Measurements from ENCODE around the gene RPE.

RPE gene

GRCh38 chr2:209960045-209960444 lies 42.4 kb upstream of the RPE start:
- H3K4me1 ChIP-seq (ENCODE audit: insufficient read depth, low read length) = no peaks in the 10 kb centered on the region
- no peak overlapping the region for H3K9ac ChIP-seq (ENCODE audit: low read depth, low read length)
- ATAC-seq (ENCODE audit: insufficient read depth, low read depth) = no peak
- TF ChIP-seq CTCF (IDR thresholded peaks at IDR 0.05; ENCODE audit: borderline replicate concordance, extremely low read depth, low read length, poor library complexity, severe bottlenecking) = no peak
- no peak for TF ChIP-seq EZH2 (IDR thresholded peaks at IDR 0.05; ENCODE audit: borderline replicate concordance, low read depth, low read length, severe bottlenecking)
- H2AFZ ChIP-seq (ENCODE audit: low read depth, low read length) = no peak overlapping the region
- peaks cover 12% of the 10 kb centered on the region for H3K27me3 ChIP-seq (ENCODE audit: insufficient read depth, low read length, poor library complexity)
- DNase-seq = no peak
- no peaks in the 10 kb centered on the region for H3K36me3 ChIP-seq (ENCODE audit: insufficient read depth, low read length)
- H3K27ac ChIP-seq (ENCODE audit: low read length) = no peak overlapping the region
- no peak overlapping the region for H3K4me3 ChIP-seq (ENCODE audit: low read depth in 1 of 2, low read length in 2 of 2)
- no peaks in the 10 kb centered on the region for H4K20me1 ChIP-seq (ENCODE audit: insufficient read depth, low read length)
- no peaks in the 10 kb centered on the region for H3K79me2 ChIP-seq (ENCODE audit: insufficient read depth, low read length)
- no peak overlapping the region for H3K4me2 ChIP-seq (ENCODE audit: insufficient read depth, low read length)
- no peaks in the 10 kb centered on the region for H3K9me3 ChIP-seq (ENCODE audit: insufficient read depth, low read length, severe bottlenecking)

- no peak for TF ChIP-seq EZH2 (IDR thresholded peaks at IDR 0.05; ENCODE audit: borderline replicate concordance, low read depth, low read length, severe bottlenecking)
- peak; percentile 63 for TF ChIP-seq CTCF (IDR thresholded peaks at IDR 0.05; ENCODE audit: borderline replicate concordance, extremely low read depth, low read length, poor library complexity, severe bottlenecking)
- H3K27ac ChIP-seq (ENCODE audit: low read length) = no peak overlapping the region
- no peaks in the 10 kb centered on the region for H3K4me1 ChIP-seq (ENCODE audit: insufficient read depth, low read length)
- H4K20me1 ChIP-seq (ENCODE audit: insufficient read depth, low read length) = no peaks in the 10 kb centered on the region
- H3K4me2 ChIP-seq (ENCODE audit: insufficient read depth, low read length) = no peak overlapping the region
- H3K9ac ChIP-seq (ENCODE audit: low read depth, low read length) = no peak overlapping the region
- peaks cover 12% of the 10 kb centered on the region for H3K27me3 ChIP-seq (ENCODE audit: insufficient read depth, low read length, poor library complexity)
- H3K4me3 ChIP-seq (ENCODE audit: low read depth in 1 of 2, low read length in 2 of 2) = no peak overlapping the region
- DNase-seq (peak; percentile 30), ATAC-seq (ENCODE audit: insufficient read depth, low read depth) (peak; percentile 78; the same call in 2 of the 3 replicates)
- no peaks in the 10 kb centered on the region for H3K9me3 ChIP-seq (ENCODE audit: insufficient read depth, low read length, severe bottlenecking)
- no peaks in the 10 kb centered on the region for H3K36me3 ChIP-seq (ENCODE audit: insufficient read depth, low read length)
- no peaks in the 10 kb centered on the region for H3K79me2 ChIP-seq (ENCODE audit: insufficient read depth, low read length)
- H2AFZ ChIP-seq (ENCODE audit: low read depth, low read length) = no peak overlapping the region
Observed at GRCh38 chr2:209960676-209961630, 41.5 kb upstream of the RPE start.

- Histone ChIP-seq H3K4me1 (ENCODE audit: insufficient read depth, low read length) (no peaks in the 10 kb centered on the region), H4K20me1 (ENCODE audit: insufficient read depth, low read length) (no peaks in the 10 kb centered on the region), H3K4me2 (ENCODE audit: insufficient read depth, low read length) (no peak overlapping the region), H3K27me3 (ENCODE audit: insufficient read depth, low read length, poor library complexity) (peaks cover 17% of the 10 kb centered on the region), H3K4me3 (ENCODE audit: low read depth in 1 of 2, low read length in 2 of 2) (no peak overlapping the region), H2AFZ (ENCODE audit: low read depth, low read length) (no peak overlapping the region), H3K9me3 (ENCODE audit: insufficient read depth, low read length, severe bottlenecking) (no peaks in the 10 kb centered on the region), H3K27ac (ENCODE audit: low read length) (no peak overlapping the region), H3K79me2 (ENCODE audit: insufficient read depth, low read length) (no peaks in the 10 kb centered on the region), H3K9ac (ENCODE audit: low read depth, low read length) (no peak overlapping the region), H3K36me3 (ENCODE audit: insufficient read depth, low read length) (no peaks in the 10 kb centered on the region)
- ATAC-seq (ENCODE audit: insufficient read depth, low read depth) = no peak
- no peak for TF ChIP-seq EZH2 (IDR thresholded peaks at IDR 0.05; ENCODE audit: borderline replicate concordance, low read depth, low read length, severe bottlenecking)
- no peak for TF ChIP-seq CTCF (IDR thresholded peaks at IDR 0.05; ENCODE audit: borderline replicate concordance, extremely low read depth, low read length, poor library complexity, severe bottlenecking)
- DNase-seq = no peak
Observed at GRCh38 chr2:209965723-209966122, 36.7 kb upstream of the RPE start.
